GM10248 (cell line): Measurements from ENCODE around the gene RPL36.

Experiments
- CTCF ChIA-PET: fragments of 300-600 bp; sonication (Branson Sonifier 250); formaldehyde crosslinking; extraction: SDS; loops from one replicate; lab custom pipeline; 2021; ENCODE audit warnings: antibody characterized with exemption; lab: Yijun Ruan, JAX
- POLR2A ChIA-PET: fragments of 350-650 bp; sonication (Branson Sonifier 250); formaldehyde crosslinking; extraction: SDS; loops from one replicate; lab custom pipeline; 2020; ENCODE audit warnings: antibody characterized with exemption; lab: Yijun Ruan, JAX
- DNase-seq: peaks from one replicate; pipeline ENCODE4 v3.0.0; 2012; ENCODE audit errors: extremely low spot score
- CTCF ChIP-seq: IDR thresholded peaks from 2 replicates; pipeline ENCODE4 v1.5.1; 2012; ENCODE audit warnings: mild to moderate bottlenecking, low read depth; ENCODE audit errors: extremely low read depth, missing control alignments, control extremely low read depth

RPL36 gene

DNA sequence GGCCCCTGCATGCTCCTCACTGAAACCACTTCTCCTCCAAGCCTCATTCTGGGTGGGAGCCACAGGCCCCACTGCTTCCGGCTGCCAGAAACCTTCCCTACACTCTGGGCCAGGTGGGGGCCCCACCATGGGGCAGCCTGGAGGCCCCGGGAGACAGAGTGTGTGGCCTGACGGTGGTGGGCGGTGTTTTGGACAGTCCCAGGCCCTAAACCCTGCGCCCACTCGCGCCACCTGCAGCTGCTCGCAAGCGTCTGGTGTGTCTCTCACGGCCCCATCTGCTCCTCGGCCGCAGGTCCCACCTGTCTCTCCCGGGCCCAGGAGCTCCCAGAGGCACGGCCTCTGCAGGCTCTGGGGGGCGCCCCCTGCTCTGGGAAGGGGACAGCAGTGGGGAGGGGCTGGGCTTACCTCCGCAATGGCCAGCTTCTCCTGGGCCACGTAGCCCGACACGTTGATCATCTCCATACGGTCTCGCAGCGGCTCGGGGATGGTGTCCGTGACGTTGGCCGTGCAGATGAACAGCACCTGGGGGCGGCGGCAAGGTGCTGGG, 5.6 kb downstream of the RPL36 start:
- CTCF ChIA-PET: interaction anchor here (0.8 to 4.7 kb wide), 3 partner anchors 8 to 23 kb away, joined by 3 to 34 read pairs (median 3); partner anchors contain the start of gene RPL36
- POLR2A ChIA-PET: interaction anchor here (0.5 to 0.9 kb wide), 2 partner anchors 17 to 310 kb away, joined by 3 read pairs; no protein-coding TSS in a partner anchor

GRCh38 chr19:5696196-5697021, 6.3 kb downstream of the RPL36 start:
- ChIA-PET CTCF (interaction anchor here (0.9 to 4.7 kb wide), 2 partner anchors 8 to 22 kb away, joined by 3 to 34 read pairs; partner anchors contain the start of gene RPL36), POLR2A (interaction anchor here (0.5 to 0.9 kb wide), 2 partner anchors 16 to 310 kb away, joined by 3 read pairs; no protein-coding TSS in a partner anchor)
- DNase-seq: no peak
- no peak for TF ChIP-seq CTCF

More for the DNA sequence above, 5.6 kb downstream of the RPL36 start:
- TF ChIP-seq CTCF: peak; percentile 2
- no peak for DNase-seq

GRCh38 chr19:5697022-5697889, 7.2 kb downstream of the RPL36 start:
- no peak for DNase-seq
- POLR2A ChIA-PET: interaction anchor here (0.6 to 1.5 kb wide), 2 partner anchors 19 to 23 kb away, joined by 3 to 4 read pairs; partner anchors contain the start of genes CATSPERD and LONP1
- CTCF ChIA-PET: interaction anchor here (4.7 kb wide), 1 partner anchor 9 kb away, joined by 34 read pairs; the partner anchor contains the start of gene RPL36

GRCh38 chr19:5697890-5698634, 8.0 kb downstream of the RPL36 start:
- POLR2A ChIA-PET: interaction anchor here (0.6 to 1.5 kb wide), 2 partner anchors 18 to 22 kb away, joined by 3 to 4 read pairs; partner anchors contain the start of genes CATSPERD and LONP1
- DNase-seq: no peak
- CTCF ChIA-PET: interaction anchor here (4.7 kb wide), 1 partner anchor 10 kb away, joined by 34 read pairs; the partner anchor contains the start of gene RPL36
- no peak for TF ChIP-seq CTCF

More at GRCh38 chr19:5697022-5697889, 7.2 kb downstream of the RPL36 start:
- no peak for TF ChIP-seq CTCF

GRCh38 chr19:5698635-5699422, 8.7 kb downstream of the RPL36 start:
- DNase-seq: no peak
- TF ChIP-seq CTCF: no peak
- POLR2A ChIA-PET: interaction anchor here (0.7 to 1.5 kb wide), 2 partner anchors 9 to 21 kb away, joined by 3 to 4 read pairs; partner anchors contain the start of genes CATSPERD and LONP1
- CTCF ChIA-PET: interaction anchor here (4.7 kb wide), 1 partner anchor 11 kb away, joined by 34 read pairs; the partner anchor contains the start of gene RPL36
